ENCODE results near the gene LPAR6. TPM values are rescaled to one million over a fixed set of nuclear protein-coding genes. Genes with fewer than 3 reads are reported as not detected.

Gene LPAR6
- polyA plus RNA-seq, 10 donors: 20.2 to 37.3 (median 28.2) TPM

DNA sequence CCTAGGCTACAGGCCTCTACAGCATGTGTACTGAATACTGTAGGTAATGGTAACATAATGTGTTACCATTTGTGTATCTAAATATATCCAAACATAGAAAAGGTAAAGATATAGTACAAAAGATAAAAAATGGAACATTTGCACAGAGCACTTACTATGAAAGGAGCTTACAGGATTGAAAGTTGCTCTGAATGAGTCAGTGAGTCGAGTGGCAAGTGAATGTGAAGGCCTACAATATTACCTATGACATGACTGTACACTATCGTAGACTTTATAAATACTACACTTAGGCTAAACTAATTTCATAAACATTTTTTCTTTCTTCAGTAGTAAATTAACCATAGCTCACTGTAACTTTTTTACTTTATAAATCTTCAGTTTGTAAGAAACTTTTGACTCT is 35.1 kb downstream of the LPAR6 start:
- no peak for DNase-seq

DNA sequence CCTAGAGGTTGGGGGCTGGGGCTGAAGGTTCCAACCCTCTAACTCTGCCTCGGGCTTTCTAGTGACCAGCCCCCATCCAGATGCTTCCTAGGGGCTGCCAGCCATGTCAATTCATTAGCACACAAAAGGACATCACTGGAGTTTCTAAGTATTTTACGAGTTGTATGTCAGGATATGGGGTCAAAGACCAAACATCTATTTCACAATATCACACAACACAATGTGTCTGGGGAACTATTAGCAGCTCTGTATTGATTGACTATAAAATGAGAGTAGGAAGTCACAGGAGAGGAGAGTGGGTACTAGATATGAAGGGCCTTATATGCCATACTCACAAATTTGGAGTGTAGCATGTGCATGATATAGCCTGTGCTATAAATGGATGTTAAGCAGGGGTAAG is 42.1 kb downstream of the LPAR6 start:
- DNase-seq: no peak

DNA sequence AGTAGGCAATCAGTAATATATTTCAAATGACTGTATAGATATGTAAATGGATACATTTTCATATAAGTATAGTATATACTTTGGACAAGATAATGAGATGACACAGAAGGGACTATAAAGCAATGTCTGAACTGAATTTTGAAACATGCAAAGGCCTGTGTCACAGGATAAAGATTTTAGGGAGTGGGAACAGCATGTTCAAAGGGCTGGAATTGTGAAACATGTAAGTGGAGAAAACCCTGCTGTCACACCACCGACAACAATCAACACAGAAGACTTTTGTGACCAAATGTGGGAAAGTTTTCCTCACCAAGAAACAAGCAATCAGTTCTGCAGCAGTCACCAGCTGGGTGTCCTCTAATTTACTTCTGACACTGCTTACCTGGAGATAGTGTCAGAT is 42.9 kb downstream of the LPAR6 start:
- DNase-seq: no peak

Other genes starting within 250 kb of the LPAR6 start
- 100 to 1,000 TPM; 351 to 439 (median 382) TPM for gene ITM2B, start 179.9 kb downstream of the LPAR6 start, polyA plus RNA-seq (ENCODE audit: insufficient read length in 10 of 10)
- 10 to 100 TPM; 48.1 to 77.1 (median 61.1) TPM for gene RB1, start 109.4 kb downstream of the LPAR6 start, polyA plus RNA-seq (ENCODE audit: insufficient read length in 10 of 10)
- 10 to 100 TPM; 20.2 to 35.7 (median 23.4) TPM for gene RCBTB2, start 120.0 kb upstream of the LPAR6 start, polyA plus RNA-seq (ENCODE audit: insufficient read length in 10 of 10)
- gene CYSLTR2, start 240.8 kb upstream of the LPAR6 start, polyA plus RNA-seq (ENCODE audit: insufficient read length in 10 of 10): under 1 TPM; 0.05 to 0.71 (median 0.31) TPM